ENCODE results near the gene SENP3.

The SENP3 gene

DNA sequence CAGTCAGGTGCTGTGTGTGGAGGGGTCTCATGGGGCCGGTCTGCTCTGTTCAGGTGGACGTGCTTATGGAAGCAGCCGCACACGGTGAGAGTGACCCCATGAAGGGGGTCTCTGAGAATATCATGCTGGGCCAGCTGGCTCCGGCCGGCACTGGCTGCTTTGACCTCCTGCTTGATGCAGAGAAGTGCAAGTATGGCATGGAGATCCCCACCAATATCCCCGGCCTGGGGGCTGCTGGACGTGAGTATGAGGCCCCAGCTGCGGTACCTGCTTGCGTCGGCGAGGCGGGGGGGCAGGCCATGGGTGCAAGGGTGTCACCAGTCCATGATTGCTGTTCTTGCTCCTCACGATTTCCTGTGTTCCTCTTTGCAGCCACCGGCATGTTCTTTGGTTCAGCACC is 49.6 kb upstream of the SENP3 start:
- H3K4me1 ChIP-seq (ENCODE audit: control insufficient read depth, insufficient read depth, low read length) = no peaks in the 10 kb centered on the region
- peaks cover 70 to 82% of the 10 kb centered on the region in 2 experiments for H3K36me3 ChIP-seq (ENCODE audit: control insufficient read depth in 2 of 2, insufficient read depth in 1 of 2, low read length in 2 of 2)
- H3K4me3 ChIP-seq (ENCODE audit: low read depth, low read length) = no peak overlapping the region
- no peaks in the 10 kb centered on the region for H3K9me3 ChIP-seq (ENCODE audit: control insufficient read depth, insufficient read depth, low read depth, low read length)
- CTCF ChIA-PET = no interaction called here
- no peak for TF ChIP-seq ZBTB48 (tag by site-specific recombination; IDR thresholded peaks at IDR 0.05)
- no peak overlapping the region for H3K27ac ChIP-seq (ENCODE audit: extremely low read depth, low read depth, low read length)
- POLR2A ChIA-PET = interaction anchor here (1.2 to 1.7 kb wide), 2 partner anchors 9 to 156 kb away, joined by 3 to 4 read pairs; no protein-coding TSS in a partner anchor

GRCh38 chr17:7512824-7513540 is 48.7 kb upstream of the SENP3 start:
- H3K27ac ChIP-seq (ENCODE audit: extremely low read depth, low read depth, low read length) = no peak overlapping the region
- no peaks in the 10 kb centered on the region for H3K4me1 ChIP-seq (ENCODE audit: control insufficient read depth, insufficient read depth, low read length)
- CTCF ChIA-PET = interaction anchor here (0.5 to 4.9 kb wide), 11 partner anchors 10 to 970 kb away, joined by 3 to 112 read pairs (median 3); partner anchors contain the start of genes SENP3, SLC2A4 and TNFSF13
- H3K36me3 ChIP-seq (ENCODE audit: control insufficient read depth in 2 of 2, insufficient read depth in 1 of 2, low read length in 2 of 2) = peaks cover 61 to 73% of the 10 kb centered on the region in 2 experiments
- no peaks in the 10 kb centered on the region for H3K9me3 ChIP-seq (ENCODE audit: control insufficient read depth, insufficient read depth, low read depth, low read length)
- no peak overlapping the region for H3K4me3 ChIP-seq (ENCODE audit: low read depth, low read length)
- POLR2A ChIA-PET = interaction anchor here (0.6 to 1.7 kb wide), 6 partner anchors 10 to 192 kb away, joined by 3 to 6 read pairs (median 4); partner anchors contain the start of genes EFNB3 and POLR2A
- TF ChIP-seq ZNF624 (tag by site-specific recombination; IDR thresholded peaks at IDR 0.05) (no peak), ZNF623 (tag by site-specific recombination; IDR thresholded peaks at IDR 0.05) (no peak), ZNF843 (tag by site-specific recombination; IDR thresholded peaks at IDR 0.05) (no peak), ZNF639 (tag by site-specific recombination; IDR thresholded peaks at IDR 0.05) (no peak), ZFHX2 (tag by site-specific recombination; conservative IDR thresholded peaks at IDR 0.05) (peak; percentile 91), ZNF394 (tag by site-specific recombination; IDR thresholded peaks at IDR 0.05; ENCODE audit: borderline replicate concordance) (peak; percentile 99), EGR2 (tag by site-specific recombination; IDR thresholded peaks at IDR 0.05; ENCODE audit: low read depth) (peak; percentile 97), ZBTB1 (tag by site-specific recombination; IDR thresholded peaks at IDR 0.05) (no peak), ZNF768 (tag by site-specific recombination; IDR thresholded peaks at IDR 0.05) (no peak), HOXD13 (CRISPR knock-in tag; IDR thresholded peaks at IDR 0.05; ENCODE audit: borderline replicate concordance) (no peak), GFI1B (tag by site-specific recombination; IDR thresholded peaks at IDR 0.05) (no peak), ZNF514 (tag by site-specific recombination; IDR thresholded peaks at IDR 0.05) (no peak)
- TF ChIP-seq, protein P1, sequence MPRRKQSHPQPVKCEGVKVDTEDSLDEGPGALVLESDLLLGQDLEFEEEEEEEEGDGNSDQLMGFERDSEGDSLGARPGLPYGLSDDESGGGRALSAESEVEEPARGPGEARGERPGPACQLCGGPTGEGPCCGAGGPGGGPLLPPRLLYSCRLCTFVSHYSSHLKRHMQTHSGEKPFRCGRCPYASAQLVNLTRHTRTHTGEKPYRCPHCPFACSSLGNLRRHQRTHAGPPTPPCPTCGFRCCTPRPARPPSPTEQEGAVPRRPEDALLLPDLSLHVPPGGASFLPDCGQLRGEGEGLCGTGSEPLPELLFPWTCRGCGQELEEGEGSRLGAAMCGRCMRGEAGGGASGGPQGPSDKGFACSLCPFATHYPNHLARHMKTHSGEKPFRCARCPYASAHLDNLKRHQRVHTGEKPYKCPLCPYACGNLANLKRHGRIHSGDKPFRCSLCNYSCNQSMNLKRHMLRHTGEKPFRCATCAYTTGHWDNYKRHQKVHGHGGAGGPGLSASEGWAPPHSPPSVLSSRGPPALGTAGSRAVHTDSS (tag by site-specific recombination; IDR thresholded peaks at IDR 0.05) = no peak

DNA sequence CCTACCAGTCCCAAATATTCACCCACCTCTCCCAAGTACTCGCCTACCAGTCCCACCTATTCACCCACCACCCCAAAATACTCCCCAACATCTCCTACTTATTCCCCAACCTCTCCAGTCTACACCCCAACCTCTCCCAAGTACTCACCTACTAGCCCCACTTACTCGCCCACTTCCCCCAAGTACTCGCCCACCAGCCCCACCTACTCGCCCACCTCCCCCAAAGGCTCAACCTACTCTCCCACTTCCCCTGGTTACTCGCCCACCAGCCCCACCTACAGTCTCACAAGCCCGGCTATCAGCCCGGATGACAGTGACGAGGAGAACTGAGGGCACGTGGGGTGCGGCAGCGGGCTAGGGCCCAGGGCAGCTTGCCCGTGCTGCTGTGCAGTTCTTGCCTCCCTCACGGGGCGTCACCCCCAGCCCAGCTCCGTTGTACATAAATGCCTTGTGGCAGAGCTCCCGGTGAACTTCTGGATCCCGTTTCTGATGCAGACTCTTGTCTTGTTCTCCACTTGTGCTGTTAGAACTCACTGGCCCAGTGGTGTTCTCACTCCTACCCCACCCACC is 47.8 kb upstream of the SENP3 start:
- Histone ChIP-seq H3K27ac (ENCODE audit: extremely low read depth, low read depth, low read length) (peak overlapping the region; percentile 37; the same call in 1 of the 2 replicates), H3K36me3 (ENCODE audit: control insufficient read depth in 2 of 2, insufficient read depth in 1 of 2, low read length in 2 of 2) (peaks cover 55 to 64% of the 10 kb centered on the region in 2 experiments), H3K4me3 (ENCODE audit: low read depth, low read length) (no peak overlapping the region), H3K4me1 (ENCODE audit: control insufficient read depth, insufficient read depth, low read length) (no peaks in the 10 kb centered on the region), H3K9me3 (ENCODE audit: control insufficient read depth, insufficient read depth, low read depth, low read length) (no peaks in the 10 kb centered on the region)
- POLR2A ChIA-PET = interaction anchor here (0.9 to 1.4 kb wide), 4 partner anchors 19 to 60 kb away, joined by 3 to 5 read pairs (median 3); no protein-coding TSS in a partner anchor
- CTCF ChIA-PET = interaction anchor here (0.6 to 4.9 kb wide), 31 partner anchors 9 to 469 kb away, joined by 3 to 112 read pairs (median 6); partner anchors contain the start of genes SENP3, TMEM95, TNFSF13 and TP53
- TF ChIP-seq EGR2 (tag by site-specific recombination; IDR thresholded peaks at IDR 0.05; ENCODE audit: low read depth) = peak; percentile 99
- no peak for TF ChIP-seq ZNF585B (tag by site-specific recombination; IDR thresholded peaks at IDR 0.05)
- no peak for TF ChIP-seq ZNF362 (tag by site-specific recombination; IDR thresholded peaks at IDR 0.05)
- 0 out of 2 replicates have a peak, but pooled peaks have one; percentile 5 for TF ChIP-seq SP2 (tag by site-specific recombination; IDR thresholded peaks at IDR 0.05)
- TF ChIP-seq ZNF501 (tag by site-specific recombination; IDR thresholded peaks at IDR 0.05) = no peak
- TF ChIP-seq ZBTB21 (tag by site-specific recombination; IDR thresholded peaks at IDR 0.05) = no peak
- no peak for TF ChIP-seq ZSCAN5A (tag by site-specific recombination; IDR thresholded peaks at IDR 0.05)
- no peak for TF ChIP-seq ZBTB44 (tag by site-specific recombination; IDR thresholded peaks at IDR 0.05)
- no peak for TF ChIP-seq TRIM28 (IDR thresholded peaks at IDR 0.05; ENCODE audit: borderline replicate concordance, low read length)

All from HEK293 (cell line).